C4-2B (cell line): Measurements from ENCODE around the gene PITPNC1.

ENCODE experiments used
- CTCF ChIP-seq: fragments of 450-650 bp; conservative IDR thresholded peaks from 2 replicates; pipeline ENCODE4 v1.5.1; 2017; ENCODE audit warnings: mild to moderate bottlenecking
- ZFX ChIP-seq: fragments of 450-650 bp; IDR thresholded peaks from 2 replicates; pipeline ENCODE4 v1.6.1; 2017

- TF ChIP-seq CTCF (no peak), ZFX (no peak)
Observed at GRCh38 chr17:67675481-67675880, 298.4 kb downstream of the PITPNC1 start.
